Ammon's horn (tissue), 1 donor: ENCODE measurements around the gene PDXK.

Experiments
- DNase-seq: peaks from one replicate; pipeline ENCODE4 v3.0.0-alpha.2; 2016; ENCODE audit warnings: low spot score

Gene PDXK

DNA sequence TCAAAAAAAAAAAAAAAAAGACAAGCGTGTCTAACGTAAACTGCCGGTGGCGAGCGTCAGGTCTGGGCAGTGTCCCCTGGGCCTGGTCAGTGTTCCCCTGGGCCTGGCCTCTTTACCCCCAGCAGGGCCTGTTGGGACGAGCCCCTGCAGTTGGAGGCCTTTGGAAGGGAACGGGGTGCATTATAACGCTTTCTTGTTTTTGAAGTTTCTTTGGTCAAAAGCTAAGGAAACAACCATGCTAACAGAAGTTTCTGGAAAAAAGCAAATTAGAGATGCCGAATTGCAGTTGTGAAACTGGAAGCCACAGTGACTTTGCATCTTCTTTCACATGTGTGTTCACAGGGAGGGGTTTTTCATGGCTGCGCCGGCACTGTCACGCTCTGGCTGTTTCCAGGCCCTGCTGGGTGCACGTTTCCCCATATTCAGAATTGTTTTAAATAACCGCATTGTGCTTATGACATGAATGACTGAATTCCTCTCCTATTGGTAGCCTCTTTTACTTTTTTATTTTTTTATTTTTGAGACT lies 86.4 kb downstream of the PDXK start:
- DNase-seq, result no peak

- DNase-seq, result no peak
Measured at GRCh38 chr21:43806017-43806710, 87.2 kb downstream of the PDXK start.

GRCh38 chr21:43808367-43808766 lies 89.4 kb downstream of the PDXK start:
- DNase-seq, result no peak

- DNase-seq, result peak; percentile 63
Measured at GRCh38 chr21:43808832-43809251, 89.9 kb downstream of the PDXK start.

DNA sequence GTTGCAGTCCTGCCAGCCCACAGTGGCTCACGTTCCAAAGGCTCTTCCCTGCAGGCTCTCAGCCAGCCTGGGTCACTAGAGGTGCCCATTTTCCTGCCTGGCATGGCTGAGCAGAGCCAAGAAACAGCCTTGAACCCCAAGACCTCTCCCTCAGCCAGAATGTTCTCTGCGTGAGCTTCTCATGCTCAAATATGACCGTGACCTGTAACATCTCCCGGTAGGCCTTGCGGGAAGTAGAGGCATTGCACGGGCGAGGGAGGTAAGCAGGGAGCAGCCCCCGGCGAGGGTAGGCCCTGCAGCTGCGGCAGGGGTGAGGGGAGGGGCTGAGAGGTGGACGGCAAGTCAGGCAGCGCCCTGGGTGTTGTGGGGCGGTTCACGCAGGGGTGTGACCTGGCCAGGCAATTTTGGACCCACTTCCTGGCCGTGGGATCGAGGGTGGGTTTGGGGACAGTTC lies 90.4 kb downstream of the PDXK start:
- DNase-seq, result no peak

- DNase-seq, result no peak
Measured at GRCh38 chr21:43809853-43810504, 91.0 kb downstream of the PDXK start.

DNA sequence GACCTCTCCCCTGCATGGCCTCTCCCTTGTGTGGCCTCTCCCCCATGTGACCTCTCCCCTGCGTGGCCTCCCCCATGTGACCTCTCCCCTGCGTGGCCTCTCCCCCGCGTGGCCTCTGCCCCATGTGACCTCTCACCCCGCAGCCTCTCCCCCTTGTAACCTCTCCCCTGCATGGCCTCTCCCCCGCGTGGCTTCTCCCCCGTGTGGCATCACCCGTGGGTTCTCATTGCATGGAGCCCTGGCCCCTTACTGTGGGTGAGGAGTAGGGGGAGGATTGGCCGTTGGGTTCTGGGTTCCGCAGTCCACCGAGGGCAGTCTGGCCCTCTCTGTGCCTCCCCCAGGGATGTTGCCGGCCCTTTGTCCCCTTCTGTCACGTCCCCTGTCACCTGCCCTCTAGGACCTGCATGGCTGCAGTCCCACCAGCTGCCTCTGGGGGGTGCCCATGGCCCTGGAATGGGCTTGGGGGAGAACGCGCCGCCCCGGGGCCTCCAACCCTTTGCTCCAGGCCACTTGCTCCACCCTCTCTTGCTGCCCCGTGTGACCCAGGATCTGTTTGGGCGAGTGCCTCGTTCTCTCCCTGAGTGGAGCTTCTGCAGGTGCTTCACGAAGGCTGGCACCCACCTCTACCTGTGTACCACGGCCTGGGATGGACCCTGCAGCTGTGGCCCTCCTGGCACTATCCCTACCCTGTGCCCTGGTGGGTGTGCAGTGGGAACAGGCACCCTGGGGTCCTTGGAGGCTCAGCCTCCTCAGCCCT lies 91.8 kb downstream of the PDXK start:
- peak; percentile 74 for DNase-seq

DNA sequence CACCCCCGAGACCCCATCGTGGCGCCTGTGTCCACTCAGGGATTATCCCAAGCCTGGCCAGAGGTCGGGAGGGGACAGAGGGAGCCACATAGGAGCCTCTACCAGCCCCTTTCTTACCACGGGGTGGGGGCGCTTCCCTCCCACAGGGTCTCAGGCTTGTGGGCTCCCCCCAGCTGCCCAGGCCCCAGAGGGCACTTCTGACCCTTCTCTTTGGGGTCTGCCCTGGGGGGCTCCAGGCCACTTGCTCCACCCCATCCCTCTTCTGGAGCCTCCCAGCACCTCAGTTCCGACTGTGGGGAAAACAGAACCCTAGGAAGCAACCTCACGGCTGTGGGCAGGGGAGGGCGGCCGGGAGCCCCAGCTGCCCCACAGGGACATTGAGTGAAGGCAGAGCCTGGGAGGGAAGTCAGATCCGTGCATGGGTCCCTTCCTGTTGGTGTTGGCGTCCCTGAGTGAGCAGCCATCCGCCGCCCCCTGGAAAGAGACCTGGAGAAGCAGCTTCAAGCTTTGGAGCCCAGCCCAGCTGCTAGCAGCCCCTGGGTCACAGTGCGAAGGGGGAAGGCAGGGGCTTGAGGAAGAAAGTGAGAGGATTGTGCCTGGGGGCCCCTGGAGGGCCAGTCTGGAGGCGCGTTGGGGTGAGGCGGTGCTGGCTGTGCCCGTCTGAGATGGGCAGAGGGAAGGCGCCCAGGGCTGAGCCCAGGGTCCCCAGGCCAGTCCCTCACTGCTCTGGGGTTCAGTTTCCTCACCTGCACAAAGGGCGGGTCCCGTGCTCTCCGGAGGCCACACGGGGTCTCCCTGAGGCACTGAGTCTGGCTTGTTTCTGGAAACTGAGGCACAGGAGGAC lies 92.6 kb downstream of the PDXK start:
- DNase-seq, result no peak
